ENCODE measurements around the gene ORC2. TPM values are rescaled to one million over a fixed set of nuclear protein-coding genes. Genes with fewer than 3 reads are reported as not detected.

Gene ORC2
- total RNA-seq: 13.0 and 20.6 TPM in 2 replicates

GRCh38 chr2:200963124-200963917 is at the start of gene ORC2:
Gene ORC2, minus strand, starts transcription at chr2:200963660. Its CDS starts 5,537 bp downstream, at chr2:200958123.

GRCh38 chr2:200888704-200889625 is 74.5 kb downstream of the ORC2 start, which contains the start of the genes NIF3L1 and PPIL3:
Gene NIF3L1, plus strand, starts transcription at chr2:200889371. Its CDS starts 2,573 bp downstream, at chr2:200891944.
Gene PPIL3, minus strand, starts transcription at chr2:200889077. Its CDS starts 1,462 bp downstream, at chr2:200887615.

GRCh38 chr2:200864176-200865034 is 99.1 kb downstream of the ORC2 start, which contains the start of gene CLK1:
Gene CLK1, minus strand, starts transcription at chr2:200864658. Its CDS starts 2,796 bp downstream, at chr2:200861862.

Other genes with a start within 250 kb of the ORC2 start
- gene BZW1, start 151.8 kb downstream of the ORC2 start, total RNA-seq: 580 and 584 TPM in 2 replicates
- gene CLK1, start 99.0 kb downstream of the ORC2 start, total RNA-seq: 80.6 and 103 TPM in 2 replicates
- 16.4 and 32.7 TPM in 2 replicates for gene PPIL3, start 74.6 kb downstream of the ORC2 start, total RNA-seq
- 12.0 and 12.3 TPM in 2 replicates for gene NIF3L1, start 74.3 kb downstream of the ORC2 start, total RNA-seq
- 9.9 and 10.0 TPM in 2 replicates for gene HYCC2, start 108.0 kb upstream of the ORC2 start, total RNA-seq
- 77.5 and 80.5 TPM in 2 replicates for gene NDUFB3, start 108.3 kb upstream of the ORC2 start, total RNA-seq
- gene CFLAR, start 152.5 kb upstream of the ORC2 start, total RNA-seq: 93.4 and 105 TPM in 2 replicates
- 36.3 and 44.4 TPM in 2 replicates for gene CASP10, start 219.5 kb upstream of the ORC2 start, total RNA-seq

Measured in dermis lymphatic vessel endothelial cell (primary cell).